Panc1 (cell line): Measurements from ENCODE around the gene CFAP52.

ENCODE experiments used
- POLR2AphosphoS5 ChIP-seq: IDR thresholded peaks from 2 replicates; pipeline ENCODE4 v1.6.1; 2012; ENCODE audit warnings: mild to moderate bottlenecking, low read depth, low read length, moderate library complexity
- TF ChIP-seq, protein P1 (sequence below): fragments of 450-650 bp; IDR thresholded peaks from 2 replicates; pipeline ENCODE4 v1.5.1; 2017; ENCODE audit warnings: mild to moderate bottlenecking

DNA sequence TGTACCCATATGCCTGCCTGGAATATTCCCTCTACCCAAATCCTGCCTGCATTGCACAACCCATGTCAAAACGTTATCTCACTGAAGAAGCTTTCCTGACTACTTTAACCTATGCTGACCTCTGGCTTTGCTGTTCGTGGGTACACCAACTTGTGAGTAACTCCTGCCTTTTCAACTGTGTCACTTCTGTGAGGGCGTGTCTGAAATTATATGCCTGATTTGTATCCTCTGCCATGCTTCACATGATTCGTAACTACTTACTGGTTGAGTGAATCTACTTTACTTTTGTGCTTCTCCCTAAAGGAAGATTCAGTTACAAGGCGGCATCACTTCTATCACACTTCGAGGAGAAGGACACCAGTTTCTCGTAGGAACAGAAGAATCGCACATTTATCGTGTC lies 35.6 kb downstream of the CFAP52 start:
- TF ChIP-seq POLR2AphosphoS5, result no peak
- TF ChIP-seq, protein P1, sequence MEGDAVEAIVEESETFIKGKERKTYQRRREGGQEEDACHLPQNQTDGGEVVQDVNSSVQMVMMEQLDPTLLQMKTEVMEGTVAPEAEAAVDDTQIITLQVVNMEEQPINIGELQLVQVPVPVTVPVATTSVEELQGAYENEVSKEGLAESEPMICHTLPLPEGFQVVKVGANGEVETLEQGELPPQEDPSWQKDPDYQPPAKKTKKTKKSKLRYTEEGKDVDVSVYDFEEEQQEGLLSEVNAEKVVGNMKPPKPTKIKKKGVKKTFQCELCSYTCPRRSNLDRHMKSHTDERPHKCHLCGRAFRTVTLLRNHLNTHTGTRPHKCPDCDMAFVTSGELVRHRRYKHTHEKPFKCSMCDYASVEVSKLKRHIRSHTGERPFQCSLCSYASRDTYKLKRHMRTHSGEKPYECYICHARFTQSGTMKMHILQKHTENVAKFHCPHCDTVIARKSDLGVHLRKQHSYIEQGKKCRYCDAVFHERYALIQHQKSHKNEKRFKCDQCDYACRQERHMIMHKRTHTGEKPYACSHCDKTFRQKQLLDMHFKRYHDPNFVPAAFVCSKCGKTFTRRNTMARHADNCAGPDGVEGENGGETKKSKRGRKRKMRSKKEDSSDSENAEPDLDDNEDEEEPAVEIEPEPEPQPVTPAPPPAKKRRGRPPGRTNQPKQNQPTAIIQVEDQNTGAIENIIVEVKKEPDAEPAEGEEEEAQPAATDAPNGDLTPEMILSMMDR, result no peak
